H54 (cell line): ENCODE results near the gene CRACR2A.

Experiments
- DNase-seq: peaks from one replicate; pipeline ENCODE4 v3.0.0; 2011; ENCODE audit warnings: low spot score, mixed read lengths; ENCODE audit not compliant: insufficient read length
- FAIRE-seq: peaks from 3 replicates; lab custom pipeline; 2011; peaks lifted over from hg19 to GRCh38; lab: Jason Lieb, UNC
- POLR2A ChIP-seq: IDR thresholded peaks from 2 replicates; pipeline ENCODE4 v1.6.1; 2011; ENCODE audit warnings: low read depth, mild to moderate bottlenecking, low read length

The CRACR2A gene

DNA sequence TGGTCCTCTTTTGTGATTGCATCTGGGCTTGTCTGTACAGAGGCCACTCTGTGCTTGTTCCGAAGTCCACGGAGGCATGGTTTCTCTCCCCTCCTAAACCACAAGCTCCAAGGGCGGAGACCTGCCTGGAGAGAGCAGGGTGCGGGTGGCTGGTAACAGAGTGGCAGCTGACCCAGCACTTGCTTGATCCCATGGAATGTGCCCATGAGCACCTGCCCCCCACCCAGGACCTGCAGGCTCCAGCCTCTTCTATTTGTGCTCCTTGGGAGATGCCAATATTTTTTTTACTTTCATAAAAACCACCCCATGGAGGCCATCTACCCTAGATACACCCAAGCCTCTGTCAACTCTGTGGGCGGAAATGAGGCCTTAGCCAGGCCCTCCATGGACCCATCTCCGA, 157.2 kb downstream of the CRACR2A start:
- FAIRE-seq = no peak
- no peak for TF ChIP-seq POLR2A
- no peak for DNase-seq

DNA sequence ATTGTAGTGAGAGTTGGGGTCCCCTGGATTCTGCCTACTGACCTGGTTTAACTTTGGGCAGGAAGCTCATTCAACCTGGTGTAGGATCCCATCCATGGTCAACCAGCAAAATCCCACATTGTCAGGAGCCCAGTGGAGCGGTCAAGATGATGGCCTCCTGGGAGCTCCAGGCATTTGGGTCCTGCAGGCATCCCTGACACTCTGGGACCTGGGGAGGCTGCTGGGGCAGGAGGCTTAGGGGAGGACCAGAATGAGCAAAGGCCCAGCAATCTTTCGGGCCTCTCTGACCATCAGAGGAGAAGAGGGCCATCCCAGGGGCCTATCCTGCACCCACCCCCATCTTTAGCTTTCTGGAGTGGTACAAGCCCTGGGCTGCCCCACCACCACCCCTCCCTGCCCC, 157.9 kb downstream of the CRACR2A start:
- DNase-seq = no peak
- TF ChIP-seq POLR2A = no peak
- FAIRE-seq = no peak

DNA sequence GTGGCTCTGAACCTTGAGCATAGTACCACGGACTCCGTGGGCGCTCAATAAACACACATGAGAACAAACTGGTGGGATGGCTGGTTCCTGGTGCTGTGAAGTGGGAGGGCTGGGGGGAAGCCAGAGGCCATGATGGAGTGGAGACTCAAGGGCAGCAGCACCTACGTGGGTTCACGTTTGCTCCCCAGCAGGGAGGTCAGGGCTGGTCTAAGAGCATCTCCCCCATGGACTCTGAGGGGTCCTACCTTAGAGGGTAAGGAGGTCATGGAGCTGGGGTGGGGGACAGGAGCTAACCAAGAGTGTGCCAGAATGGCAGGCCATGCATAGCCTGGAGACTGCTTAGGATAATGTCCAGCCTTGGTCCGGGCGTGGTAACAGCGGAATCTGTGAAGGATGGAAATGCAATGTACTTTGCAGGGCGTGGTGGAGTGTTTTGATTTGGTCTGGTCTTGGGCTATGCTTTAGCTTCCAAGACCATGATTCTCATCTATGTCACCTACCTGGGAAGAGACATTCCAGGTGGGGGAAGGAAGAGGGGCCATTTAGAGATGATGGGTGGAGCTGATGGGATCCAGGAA, 158.9 kb downstream of the CRACR2A start:
- DNase-seq = no peak
- FAIRE-seq = no peak
- no peak for TF ChIP-seq POLR2A

DNA sequence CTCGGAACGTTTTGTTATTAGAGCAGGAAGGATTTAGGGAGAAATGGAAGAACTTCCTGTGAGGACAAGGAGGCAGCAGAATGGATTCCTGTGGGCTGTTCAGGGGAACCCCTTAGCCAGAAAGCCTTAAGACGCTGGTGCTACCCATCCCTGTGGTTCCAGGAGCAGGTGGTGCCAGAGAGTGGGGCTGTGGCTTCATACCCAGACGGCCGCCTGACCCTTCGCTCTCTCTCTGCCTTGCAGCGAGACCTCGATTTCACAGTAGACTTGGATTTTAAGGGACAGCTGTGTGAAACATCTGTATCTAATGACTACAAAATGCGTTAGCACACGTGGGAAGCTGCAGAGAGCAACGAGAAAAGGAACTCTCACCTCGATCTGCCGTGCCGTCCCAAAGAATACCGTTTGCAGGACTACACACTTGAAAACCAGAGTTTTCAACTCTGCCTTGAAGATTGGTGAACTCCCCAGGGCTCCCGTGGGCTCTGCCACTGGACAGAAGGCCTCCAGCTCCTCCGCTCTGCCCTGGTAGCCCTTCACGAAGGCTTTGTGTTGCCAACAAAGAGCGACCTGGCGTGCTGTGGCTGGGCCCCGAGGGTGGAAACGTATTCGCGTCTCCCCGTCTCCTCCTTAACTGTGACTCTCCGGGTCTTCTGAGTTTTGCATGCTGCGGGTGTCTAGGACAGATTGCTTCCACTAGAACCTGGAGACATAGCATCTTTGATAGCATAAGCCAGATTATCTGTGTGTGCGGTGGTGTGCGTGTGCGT, 159.9 kb downstream of the CRACR2A start:
- no peak for TF ChIP-seq POLR2A
- FAIRE-seq = no peak
- no peak for DNase-seq

DNA sequence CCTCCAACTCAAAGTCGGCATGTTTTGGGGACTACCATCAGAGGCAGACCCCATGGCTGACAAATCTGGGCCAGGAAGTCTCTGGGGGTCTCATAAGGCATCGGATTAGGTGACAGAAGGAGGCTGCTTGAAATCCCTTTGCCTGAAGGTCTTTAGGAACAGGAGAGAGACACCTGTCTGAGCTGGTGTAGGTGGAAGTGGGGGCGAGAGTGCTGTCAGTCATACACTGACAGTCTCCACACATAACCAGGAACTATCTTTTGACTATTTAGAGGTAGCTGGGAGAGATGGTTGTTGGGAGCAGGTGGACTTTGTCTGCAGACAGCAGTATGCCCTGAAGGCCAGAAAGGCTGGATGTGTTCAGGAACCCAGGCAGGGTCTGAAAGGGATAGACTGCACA, 163.2 kb downstream of the CRACR2A start:
- TF ChIP-seq POLR2A = no peak
- FAIRE-seq (no peak), DNase-seq (no peak)

DNA sequence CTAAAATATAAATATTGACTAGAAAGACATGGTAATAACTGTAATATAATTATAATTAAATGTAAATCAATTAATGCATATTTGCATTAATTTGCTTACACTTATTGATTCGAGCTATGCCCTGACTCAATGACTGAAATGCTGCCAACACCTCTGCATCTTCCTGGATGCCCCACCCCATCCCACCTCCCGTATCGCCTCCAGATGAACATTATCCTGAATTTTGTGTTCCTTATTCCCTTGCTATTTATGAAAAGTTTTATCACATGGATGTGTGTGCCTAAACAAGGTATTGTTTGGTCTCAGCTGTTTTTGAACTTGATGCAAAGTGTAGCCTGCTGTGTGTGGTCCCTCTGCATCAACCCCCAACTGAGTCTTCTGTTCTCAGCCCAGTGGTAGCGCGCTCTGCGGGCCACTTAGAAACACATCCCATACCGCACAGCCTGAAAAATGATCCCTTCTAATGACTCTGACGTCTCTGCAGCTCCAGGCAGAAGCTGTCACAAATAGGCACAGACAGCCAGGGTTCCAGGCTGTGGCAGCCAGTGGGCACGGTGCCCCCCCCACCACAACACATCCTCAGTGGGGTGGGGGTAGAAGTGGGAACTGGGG, 165.4 kb downstream of the CRACR2A start:
- no peak for TF ChIP-seq POLR2A
- DNase-seq (no peak), FAIRE-seq (no peak)

DNA sequence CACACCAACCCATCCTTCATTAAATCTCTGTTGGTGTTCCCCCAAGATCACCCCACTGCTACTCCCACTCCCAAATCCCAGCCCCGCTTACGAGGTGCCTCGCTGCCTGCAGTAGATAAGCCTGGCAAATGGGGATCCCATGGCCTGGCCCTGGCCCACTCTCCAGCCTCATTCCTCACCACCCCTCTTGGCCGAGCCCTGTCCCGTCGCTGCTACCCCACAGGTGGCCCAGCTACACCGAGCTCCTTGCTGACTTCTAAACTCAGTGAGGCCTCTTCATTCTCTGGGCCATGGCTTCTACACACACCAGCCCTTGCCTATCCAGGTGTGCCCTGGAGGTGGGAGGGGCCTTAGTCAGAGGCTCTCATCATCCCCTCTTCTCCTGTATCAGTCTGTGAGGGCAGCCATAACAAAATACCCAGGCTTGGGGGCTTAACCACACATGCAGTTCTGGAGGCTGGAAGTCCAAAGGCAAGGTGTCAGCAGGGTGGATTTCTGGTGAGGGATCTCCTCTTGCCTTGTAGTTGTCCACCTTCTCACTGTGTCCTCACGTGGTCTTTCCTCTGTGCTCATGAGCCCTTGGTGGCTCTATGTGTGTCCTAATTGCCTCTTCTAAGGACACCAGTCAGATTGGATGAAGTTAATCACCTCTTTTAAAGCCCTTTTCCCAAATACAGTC, 169.1 kb downstream of the CRACR2A start:
- TF ChIP-seq POLR2A = no peak
- FAIRE-seq = no peak
- no peak for DNase-seq

DNA sequence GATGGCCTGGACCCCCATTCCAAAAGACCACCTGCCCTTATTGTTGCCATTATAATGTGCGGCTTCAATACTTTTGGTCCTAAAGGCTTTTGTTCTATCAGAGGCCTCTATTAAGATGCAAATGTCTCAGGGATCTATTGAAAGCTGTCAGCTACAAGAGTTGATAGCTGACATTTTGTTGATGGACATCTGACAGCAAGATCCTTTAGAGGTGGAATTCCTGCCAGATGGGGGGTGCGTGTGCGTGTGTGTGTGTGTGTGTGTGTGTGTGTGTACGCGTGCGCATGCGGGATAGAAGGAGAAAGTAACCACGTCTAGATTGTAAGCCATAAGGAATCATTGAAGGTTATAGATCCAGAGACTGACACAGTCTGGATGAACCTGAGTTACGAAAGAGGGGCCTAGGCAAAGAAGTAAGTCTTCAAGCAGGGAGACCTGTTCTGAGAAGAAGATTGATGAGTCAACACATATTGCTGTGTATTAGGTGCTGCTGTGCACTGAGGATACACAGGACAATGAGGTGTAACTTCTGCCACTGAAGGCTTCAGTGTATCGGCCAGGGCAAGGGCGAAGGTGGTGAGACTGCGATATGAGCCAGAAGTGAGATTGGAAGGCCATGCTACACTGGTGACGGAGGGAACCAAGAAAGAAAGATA, 172.7 kb downstream of the CRACR2A start:
- FAIRE-seq (no peak), DNase-seq (no peak)
- TF ChIP-seq POLR2A = no peak

DNA sequence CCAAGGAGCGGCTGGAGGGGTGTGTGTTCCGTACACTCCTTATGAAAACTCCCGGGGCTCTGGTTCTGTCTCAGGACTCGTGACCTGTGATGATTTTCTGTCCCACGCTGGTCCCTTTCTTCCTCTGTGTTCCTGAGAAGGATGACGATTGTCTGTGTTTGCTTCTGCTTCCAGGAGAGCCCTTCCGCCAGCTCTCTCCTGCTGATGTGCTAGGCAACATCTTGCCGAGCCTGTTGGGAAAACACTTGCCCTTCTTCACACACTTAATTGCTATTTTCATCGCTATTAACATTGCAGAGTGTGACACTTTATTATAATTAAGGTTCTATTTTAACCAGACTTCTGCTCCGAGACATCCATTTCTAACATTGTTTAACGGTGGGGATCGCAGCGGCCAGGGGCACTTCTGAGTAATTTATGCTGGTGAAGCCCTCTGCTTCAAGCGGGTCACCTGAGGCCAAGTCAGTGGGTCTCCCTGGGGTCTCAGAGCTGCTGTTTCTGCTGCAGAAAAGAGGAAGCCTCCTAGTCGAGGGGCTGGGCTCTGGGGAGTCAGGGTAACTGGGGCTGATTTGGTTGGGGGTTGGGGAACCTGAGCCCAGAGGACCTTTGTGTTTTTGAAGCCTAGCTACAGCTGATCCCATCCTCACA, 173.3 kb downstream of the CRACR2A start:
- DNase-seq = no peak
- TF ChIP-seq POLR2A = no peak
- no peak for FAIRE-seq

DNA sequence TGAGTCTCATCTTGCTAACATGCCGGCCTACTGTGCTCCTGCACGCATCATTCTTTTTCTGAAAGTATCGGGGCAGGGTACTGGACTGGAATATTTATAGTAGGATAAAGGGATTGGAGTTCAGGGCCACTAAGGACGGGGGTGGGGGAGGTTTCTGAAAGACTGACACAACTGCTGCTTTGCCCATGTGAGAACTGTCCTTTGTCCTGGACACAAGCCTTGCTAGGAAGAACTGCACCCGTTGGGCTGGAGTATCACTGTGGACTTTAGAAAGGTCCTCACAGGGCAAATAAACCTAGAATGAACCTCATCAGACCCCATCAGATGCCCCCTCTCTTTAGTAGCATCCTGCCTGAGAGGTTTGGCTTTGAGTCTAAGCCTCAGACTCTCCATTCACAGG, 174.4 kb downstream of the CRACR2A start:
- no peak for FAIRE-seq
- no peak for TF ChIP-seq POLR2A

DNA sequence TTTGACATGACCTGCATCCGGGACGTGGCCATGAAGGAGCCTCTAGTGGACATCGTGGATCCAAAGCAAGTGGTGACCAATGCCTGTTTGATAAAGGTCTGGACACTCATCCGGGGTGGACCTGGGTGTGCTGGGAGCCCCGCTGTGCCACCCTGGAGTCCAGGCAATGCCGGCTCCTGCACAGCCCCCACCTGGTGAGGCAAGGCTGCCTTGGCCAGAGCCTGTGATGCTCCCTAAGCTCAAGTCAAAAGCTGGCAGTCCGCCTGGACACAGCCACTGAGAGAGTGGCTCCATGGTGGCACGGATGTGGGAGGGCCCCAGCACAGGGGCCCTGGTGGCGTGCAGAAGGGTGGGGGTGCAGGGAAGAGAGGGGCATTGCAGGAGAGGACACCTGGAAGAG, 176.0 kb downstream of the CRACR2A start:
- TF ChIP-seq POLR2A = no peak
- DNase-seq = no peak
- no peak for FAIRE-seq

More for the DNA sequence above, 174.4 kb downstream of the CRACR2A start:
- DNase-seq = no peak

DNA sequence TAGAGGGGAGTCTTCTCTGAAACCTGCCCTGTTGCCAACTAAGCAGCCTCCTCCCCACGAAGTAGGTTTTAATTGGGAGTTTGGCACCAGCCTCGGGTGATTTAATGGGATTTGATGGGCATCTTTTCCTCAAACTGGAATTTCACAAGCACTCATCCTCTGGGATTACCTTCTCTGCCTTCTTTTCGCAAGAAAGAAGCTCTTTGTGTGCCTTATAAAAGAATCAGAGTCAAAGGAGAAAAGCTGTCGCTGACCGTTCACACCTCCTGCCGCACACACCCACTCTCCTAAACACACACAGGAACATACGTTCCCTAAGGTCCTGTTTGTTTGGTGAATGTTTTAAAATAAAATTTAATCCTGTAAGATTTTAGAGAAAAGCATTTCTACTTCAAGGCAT, 177.9 kb downstream of the CRACR2A start:
- no peak for TF ChIP-seq POLR2A
- FAIRE-seq (no peak), DNase-seq (no peak)

DNA sequence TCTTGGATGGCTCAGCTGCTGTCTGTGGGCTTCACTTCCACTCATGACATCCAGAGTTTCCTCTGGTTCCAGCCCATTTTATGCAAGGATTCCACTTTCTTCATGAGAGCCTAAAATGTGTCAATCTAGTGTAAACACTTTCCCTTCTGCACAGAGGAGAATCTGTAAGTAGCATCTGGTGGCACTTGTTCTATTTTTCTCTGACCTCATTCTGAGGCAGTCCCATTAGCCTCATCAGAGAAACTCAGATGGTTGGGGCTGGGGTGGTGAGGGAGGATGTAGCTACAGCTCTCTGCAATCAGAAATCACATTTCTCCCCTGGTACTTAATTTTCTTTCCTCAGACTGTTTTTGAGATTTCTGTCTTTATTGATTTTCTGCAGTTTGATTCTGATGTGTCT, 180.3 kb downstream of the CRACR2A start:
- no peak for FAIRE-seq
- no peak for TF ChIP-seq POLR2A
- no peak for DNase-seq
